Stimulated activated naive CD8-positive, alpha-beta T cell treated with anti-CD3 and anti-CD28 coated beads, Interleukin-15, amount 100 ng/mL, for 72 hours (primary cell): ENCODE results near the gene CEP112.

Experiments used
- ATAC-seq: fragments of 150-1000 bp; cut with Tn5 transposase; 2 replicates; pipeline ENCODE4 v1.10.0; 2021; ENCODE audit warnings: mild to moderate bottlenecking, moderate library complexity
- DNase-seq, 2 donors: peaks; one replicate each; pipeline ENCODE4 v3.0.0; 2021 to 2022
- H3K27ac Mint-ChIP-seq, 2 donors: one replicate each; pipeline ENCODE4 v1.8.0; 2022; ENCODE audit warnings: mild to moderate bottlenecking in 2 of 2, mixed read lengths in 2 of 2, moderate library complexity in 2 of 2
- H3K27me3 Mint-ChIP-seq: one replicate; pipeline ENCODE4 v1.8.0; 2022; ENCODE audit warnings: mixed read lengths
- H3K4me1 Mint-ChIP-seq: one replicate; pipeline ENCODE4 v1.8.0; 2022; ENCODE audit warnings: mild to moderate bottlenecking, mixed read lengths
- H3K4me3 Mint-ChIP-seq, 2 donors: one replicate each; pipeline ENCODE4 v1.8.0; 2022; ENCODE audit warnings: mild to moderate bottlenecking in 2 of 2, mixed read lengths in 2 of 2, moderate library complexity in 1 of 2
- H3K9me3 Mint-ChIP-seq, 2 donors: one replicate each; pipeline ENCODE4 v1.8.0; 2022; ENCODE audit warnings: mixed read lengths in 2 of 2

Gene CEP112

GRCh38 chr17:66220079-66220835 lies 28.3 kb upstream of the CEP112 start:
- H3K27ac Mint-ChIP-seq = peak overlapping the region in 1 of 2 donors; percentile 33
- no peak for DNase-seq
- H3K4me1 Mint-ChIP-seq = no peaks in the 10 kb centered on the region
- no peak overlapping the region for H3K4me3 Mint-ChIP-seq
- ATAC-seq = no peak
- H3K9me3 Mint-ChIP-seq = no peaks in the 10 kb centered on the region
- H3K27me3 Mint-ChIP-seq = peaks cover 7% of the 10 kb centered on the region

- H3K4me1 Mint-ChIP-seq = no peaks in the 10 kb centered on the region
- DNase-seq = no peak
- H3K27ac Mint-ChIP-seq = no peak overlapping the region
- no peaks in the 10 kb centered on the region for H3K9me3 Mint-ChIP-seq
- no peak overlapping the region for H3K4me3 Mint-ChIP-seq
- peaks cover 8% of the 10 kb centered on the region for H3K27me3 Mint-ChIP-seq
- no peak for ATAC-seq
These were observed 23.6 kb upstream of the CEP112 start for GRCh38 chr17:66215529-66215911.

- no peaks in the 10 kb centered on the region for H3K9me3 Mint-ChIP-seq
- H3K27me3 Mint-ChIP-seq = peaks cover 8% of the 10 kb centered on the region
- H3K4me1 Mint-ChIP-seq = no peaks in the 10 kb centered on the region
- ATAC-seq = no peak
- H3K27ac Mint-ChIP-seq = no peak overlapping the region
- DNase-seq = no peak
- H3K4me3 Mint-ChIP-seq = no peak overlapping the region
These were observed 23.1 kb upstream of the CEP112 start for GRCh38 chr17:66214884-66215528.

DNA sequence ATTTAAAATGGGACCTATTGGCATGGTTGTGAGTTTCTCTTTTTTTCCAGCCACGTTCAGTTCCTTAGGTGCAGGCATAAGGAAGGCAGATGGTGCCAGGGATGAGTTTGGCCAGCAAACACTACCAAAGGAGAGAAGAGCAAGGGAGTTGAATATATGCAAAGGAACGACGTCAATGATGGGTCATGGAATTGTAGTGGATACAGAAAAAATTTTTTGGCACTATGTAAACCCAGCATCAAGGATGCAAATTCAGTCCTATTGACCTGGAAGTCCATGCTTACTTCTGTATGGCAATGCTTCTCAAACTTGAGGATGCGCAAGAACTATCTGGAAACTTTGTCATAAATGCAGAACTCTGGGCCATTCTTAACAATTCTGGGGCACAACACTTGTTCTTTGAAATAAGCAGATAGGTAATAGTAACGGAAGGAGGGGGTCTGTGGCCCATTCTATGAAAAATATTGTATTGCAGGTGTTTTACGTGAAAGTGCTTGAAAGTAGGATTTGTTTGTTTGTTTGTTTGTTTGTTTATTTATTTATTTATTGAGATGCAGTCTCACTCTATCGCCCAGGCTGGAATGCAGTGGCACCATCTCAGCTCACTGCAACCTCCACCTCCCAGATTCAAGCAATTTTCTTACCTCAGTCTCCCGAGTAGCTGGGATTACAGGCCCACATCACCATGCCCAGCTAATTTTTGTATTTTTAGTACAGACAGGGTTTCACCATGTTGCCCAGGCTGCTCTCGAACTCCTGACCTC lies 19.3 kb upstream of the CEP112 start:
- Mint-ChIP-seq H3K4me3 (no peak overlapping the region), H3K27ac (no peak overlapping the region), H3K4me1 (no peaks in the 10 kb centered on the region), H3K27me3 (peaks cover 9% of the 10 kb centered on the region), H3K9me3 (peaks cover 0 to 10% of the 10 kb centered on the region in 2 donors)
- no peak for ATAC-seq
- no peak for DNase-seq

GRCh38 chr17:66210208-66210574 lies 18.3 kb upstream of the CEP112 start:
- ATAC-seq (no peak), DNase-seq (no peak)
- H3K27ac Mint-ChIP-seq = no peak overlapping the region
- peaks cover 9% of the 10 kb centered on the region for H3K27me3 Mint-ChIP-seq
- no peak overlapping the region for H3K4me3 Mint-ChIP-seq
- H3K4me1 Mint-ChIP-seq = no peaks in the 10 kb centered on the region
- peaks cover 0 to 10% of the 10 kb centered on the region in 2 donors for H3K9me3 Mint-ChIP-seq

DNA sequence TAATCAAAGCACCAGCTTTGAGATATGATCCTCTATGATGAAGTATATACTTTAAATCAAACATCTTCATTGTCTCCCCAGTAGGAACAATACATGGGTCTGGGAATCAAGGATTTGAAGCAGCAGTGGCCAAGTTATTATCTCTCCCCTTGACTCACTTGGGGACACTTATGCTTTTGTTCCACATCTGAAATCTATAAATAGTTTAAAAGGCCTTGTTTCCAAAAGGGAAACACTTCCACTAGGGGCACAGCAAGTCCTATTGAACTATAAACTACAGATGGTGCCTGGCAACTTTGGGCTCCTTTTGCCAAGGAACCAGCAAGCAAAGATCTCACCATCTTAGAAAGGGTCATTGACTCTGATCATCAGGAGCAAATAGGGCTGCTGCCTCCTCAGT lies 16.0 kb upstream of the CEP112 start:
- Mint-ChIP-seq H3K4me1 (no peaks in the 10 kb centered on the region), H3K4me3 (no peak overlapping the region), H3K27me3 (peaks cover 9% of the 10 kb centered on the region), H3K27ac (no peak overlapping the region), H3K9me3 (peaks cover 0 to 14% of the 10 kb centered on the region in 2 donors)
- no peak for ATAC-seq
- DNase-seq = no peak

GRCh38 chr17:66203274-66204015 lies 11.5 kb upstream of the CEP112 start:
- Mint-ChIP-seq H3K4me1 (peaks cover 21% of the 10 kb centered on the region), H3K27me3 (no peaks in the 10 kb centered on the region), H3K4me3 (no peak overlapping the region), H3K27ac (no peak overlapping the region), H3K9me3 (peaks cover 0 to 10% of the 10 kb centered on the region in 2 donors)
- no peak for DNase-seq
- no peak for ATAC-seq

- Mint-ChIP-seq H3K9me3 (peaks cover 0 to 4% of the 10 kb centered on the region in 2 donors), H3K27ac (no peak overlapping the region), H3K4me1 (peaks cover 21% of the 10 kb centered on the region), H3K27me3 (no peaks in the 10 kb centered on the region), H3K4me3 (no peak overlapping the region)
- DNase-seq (peak; percentile 10 to 38), ATAC-seq (no peak)
These were observed 8.8 kb upstream of the CEP112 start for GRCh38 chr17:66200685-66201092.

DNA sequence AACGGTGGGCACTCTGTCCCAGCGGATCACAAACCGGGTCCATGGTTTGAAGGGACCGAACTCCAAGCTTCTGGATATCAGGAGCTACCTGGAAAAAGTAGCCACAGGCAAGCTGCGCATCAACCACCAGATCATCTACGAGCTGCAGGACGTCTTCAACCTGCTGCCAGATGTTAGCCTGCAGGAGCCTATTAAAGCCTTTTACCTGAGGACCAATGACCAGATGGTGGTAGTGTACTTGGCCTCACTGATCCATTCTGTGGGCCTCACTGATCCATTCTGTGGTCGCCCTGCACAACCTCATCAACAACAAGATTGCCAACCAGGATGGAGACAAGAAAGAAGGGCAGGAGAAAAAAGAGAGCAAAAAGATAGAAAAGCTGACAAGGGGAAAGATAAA lies 6.3 kb upstream of the CEP112 start:
- H3K4me1 Mint-ChIP-seq = peaks cover 21% of the 10 kb centered on the region
- no peaks in the 10 kb centered on the region for H3K9me3 Mint-ChIP-seq
- ATAC-seq = no peak
- no peak overlapping the region for H3K27ac Mint-ChIP-seq
- no peak overlapping the region for H3K4me3 Mint-ChIP-seq
- no peak for DNase-seq
- H3K27me3 Mint-ChIP-seq = no peaks in the 10 kb centered on the region

DNA sequence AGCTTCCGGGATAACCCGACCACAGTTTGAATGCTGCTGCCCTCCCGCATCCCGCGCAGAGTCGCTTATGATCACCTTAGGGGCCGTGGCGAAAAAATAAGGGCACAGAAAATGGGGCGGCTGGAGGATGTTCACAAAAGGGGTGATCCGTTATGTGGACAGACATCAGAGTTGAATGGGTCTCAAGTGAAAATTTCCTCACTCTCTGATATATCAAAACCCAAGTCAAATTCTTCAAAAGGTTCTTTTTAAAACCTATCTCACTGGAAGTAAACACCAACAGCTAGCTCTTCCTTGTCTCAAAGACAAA lies 400 bp upstream of the CEP112 start:
- DNase-seq (no peak), ATAC-seq (no peak)
- peaks cover 19% of the 10 kb centered on the region for H3K4me1 Mint-ChIP-seq
- H3K27me3 Mint-ChIP-seq = no peaks in the 10 kb centered on the region
- no peak overlapping the region for H3K27ac Mint-ChIP-seq
- H3K4me3 Mint-ChIP-seq = peak overlapping the region; percentile 85 to 87
- no peaks in the 10 kb centered on the region for H3K9me3 Mint-ChIP-seq

GRCh38 chr17:66190738-66191592 lies 968 bp downstream of the CEP112 start:
- Mint-ChIP-seq H3K9me3 (no peaks in the 10 kb centered on the region), H3K4me1 (peaks cover 19% of the 10 kb centered on the region), H3K27ac (peak overlapping the region; percentile 69 to 77), H3K4me3 (peak overlapping the region; percentile 85 to 87), H3K27me3 (no peaks in the 10 kb centered on the region)
- no peak for DNase-seq
- peak; percentile 24 for ATAC-seq

- H3K4me3 Mint-ChIP-seq = no peak overlapping the region
- H3K27me3 Mint-ChIP-seq = no peaks in the 10 kb centered on the region
- DNase-seq (no peak), ATAC-seq (no peak)
- no peak overlapping the region for H3K27ac Mint-ChIP-seq
- H3K4me1 Mint-ChIP-seq = peaks cover 18% of the 10 kb centered on the region
- H3K9me3 Mint-ChIP-seq = no peaks in the 10 kb centered on the region
These were observed 4.2 kb downstream of the CEP112 start for GRCh38 chr17:66187718-66188117.

DNA sequence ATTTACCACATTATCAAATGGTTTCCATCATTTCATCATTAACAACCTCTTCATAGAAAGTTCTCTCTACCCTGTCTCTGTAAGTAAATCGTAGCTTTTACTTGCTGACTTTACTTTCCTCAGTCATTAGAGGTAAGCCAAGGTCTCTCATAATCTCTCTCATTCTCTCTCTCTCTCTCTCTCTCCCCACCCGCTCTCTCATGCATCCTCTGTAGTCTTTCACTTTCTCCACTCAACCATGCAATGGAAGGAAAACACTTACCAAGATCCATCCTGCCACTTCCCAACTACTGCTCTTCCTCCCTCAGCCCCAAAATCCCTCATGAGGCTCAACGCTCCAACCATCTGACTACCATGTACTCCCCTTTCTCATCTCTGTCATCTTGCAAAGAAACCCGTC lies 6.1 kb downstream of the CEP112 start:
- ATAC-seq = no peak
- DNase-seq = no peak
- H3K27me3 Mint-ChIP-seq = no peaks in the 10 kb centered on the region
- peaks cover 3% of the 10 kb centered on the region for H3K4me1 Mint-ChIP-seq
- H3K27ac Mint-ChIP-seq = no peak overlapping the region
- no peak overlapping the region for H3K4me3 Mint-ChIP-seq
- no peaks in the 10 kb centered on the region for H3K9me3 Mint-ChIP-seq

DNA sequence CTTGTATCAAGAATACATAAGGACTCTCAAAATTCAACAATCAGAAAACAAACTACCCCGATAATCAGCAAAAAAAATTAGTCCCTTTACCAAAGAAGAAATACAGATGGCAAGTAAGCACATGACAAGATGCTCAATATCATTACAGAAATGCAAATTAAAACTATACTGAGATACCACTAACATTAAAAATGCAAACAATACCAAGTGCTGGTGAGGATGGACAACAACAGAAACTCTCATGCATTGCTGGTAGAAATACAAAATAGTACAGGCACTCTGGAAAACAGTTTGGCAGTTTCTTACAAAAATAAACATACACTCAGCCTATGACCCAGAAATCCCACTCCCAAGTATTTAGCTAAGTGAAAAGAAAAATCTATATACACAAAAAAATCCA lies 7.5 kb downstream of the CEP112 start:
- DNase-seq = no peak
- ATAC-seq = no peak
- Mint-ChIP-seq H3K4me1 (no peaks in the 10 kb centered on the region), H3K9me3 (no peaks in the 10 kb centered on the region), H3K27me3 (no peaks in the 10 kb centered on the region), H3K4me3 (no peak overlapping the region), H3K27ac (no peak overlapping the region)

GRCh38 chr17:66183529-66183928 lies 8.4 kb downstream of the CEP112 start:
- Mint-ChIP-seq H3K4me3 (no peak overlapping the region), H3K4me1 (no peaks in the 10 kb centered on the region), H3K27me3 (no peaks in the 10 kb centered on the region), H3K27ac (no peak overlapping the region), H3K9me3 (no peaks in the 10 kb centered on the region)
- DNase-seq = no peak
- ATAC-seq = no peak
